Amniotic stem cell (primary cell): ENCODE data around the gene RUNX2.
A peak's percentile ranks its signal among the peaks of the same experiment; 100 is the strongest.
"Not testable (repeated sequence)": the region's sequence is repeated elsewhere in the genome, so short reads cannot be mapped to it uniquely, and the experiment has no call there.

Experiments
- DNase-seq: peaks from one replicate; lab custom pipeline; 2025; lab: John Stamatoyannopoulos, UW

The RUNX2 gene

GRCh38 chr6:45556828-45557227, 228.7 kb downstream of the RUNX2 start:
- no peak for DNase-seq

GRCh38 chr6:45557454-45557853, 229.3 kb downstream of the RUNX2 start:
- DNase-seq, result no peak

- no peak for DNase-seq
Measured at GRCh38 chr6:45558858-45559257, 230.7 kb downstream of the RUNX2 start.

- not testable (repeated sequence) for DNase-seq
Measured at GRCh38 chr6:45560321-45560820, 232.2 kb downstream of the RUNX2 start.

GRCh38 chr6:45562171-45562570, 234.0 kb downstream of the RUNX2 start:
- DNase-seq, result no peak

- no peak for DNase-seq
Measured at GRCh38 chr6:45563041-45563440, 234.9 kb downstream of the RUNX2 start.

- no peak for DNase-seq
Measured at GRCh38 chr6:45563844-45564243, 235.7 kb downstream of the RUNX2 start.

GRCh38 chr6:45566882-45567281, 238.8 kb downstream of the RUNX2 start:
- DNase-seq, result peak; percentile 24

GRCh38 chr6:45567879-45568278, 239.7 kb downstream of the RUNX2 start:
- DNase-seq, result no peak

- no peak for DNase-seq
Measured at GRCh38 chr6:45568626-45569025, 240.5 kb downstream of the RUNX2 start.

GRCh38 chr6:45569210-45569945, 241.2 kb downstream of the RUNX2 start:
- no peak for DNase-seq

- no peak for DNase-seq
Measured at GRCh38 chr6:45571159-45571558, 243.0 kb downstream of the RUNX2 start.

- DNase-seq, result no peak
Measured at GRCh38 chr6:45572833-45573232, 244.7 kb downstream of the RUNX2 start.

- no peak for DNase-seq
Measured at GRCh38 chr6:45574014-45574461, 245.9 kb downstream of the RUNX2 start.

- no peak for DNase-seq
Measured at GRCh38 chr6:45574885-45575284, 246.8 kb downstream of the RUNX2 start.

GRCh38 chr6:45576648-45577624, 248.8 kb downstream of the RUNX2 start:
- no peak for DNase-seq

GRCh38 chr6:45577836-45578504, 249.8 kb downstream of the RUNX2 start:
- DNase-seq, result no peak

GRCh38 chr6:45584127-45584526, 256.0 kb downstream of the RUNX2 start:
- DNase-seq, result no peak

GRCh38 chr6:45586216-45587171, 258.4 kb downstream of the RUNX2 start:
- no peak for DNase-seq

- DNase-seq, result no peak
Measured at GRCh38 chr6:45587229-45588060, 259.3 kb downstream of the RUNX2 start.
